ENCODE measurements around the gene GJC2. TPM values are rescaled to one million over a fixed set of nuclear protein-coding genes. Genes with fewer than 3 reads are reported as not detected.

GJC2 gene
- total RNA-seq, 1 experiment from 2014 or later, result 1.6 TPM

- no peak overlapping the region for H2BK15ac ChIP-seq (ENCODE audit: low read depth, low read length)
- H3K27ac Mint-ChIP-seq, result no peak overlapping the region
- H2AK5ac ChIP-seq (ENCODE audit: insufficient read length, low read length), result no peak overlapping the region
- no peak overlapping the region for H3K4me3 Mint-ChIP-seq
- no peak overlapping the region for H3K4me2 ChIP-seq (ENCODE audit: insufficient read depth, insufficient read length, low read length)
- H3K36me3 Mint-ChIP-seq (ENCODE audit: insufficient read depth in 1 of 3, low read depth in 3 of 3), result no peaks in the 10 kb centered on the region
- H4K8ac ChIP-seq (replicated peaks; ENCODE audit: insufficient read length, low read depth, low read length), result no peak overlapping the region
- no peaks in the 10 kb centered on the region for H3K23me2 ChIP-seq (ENCODE audit: insufficient read length, low read depth, low read length, poor library complexity, severe bottlenecking)
- no peak overlapping the region for H2BK120ac ChIP-seq (ENCODE audit: low read depth, low read length, poor library complexity, severe bottlenecking)
- H3K56ac ChIP-seq (ENCODE audit: insufficient read length, low read depth, low read length), result no peak overlapping the region
- H3K9me3 ChIP-seq (ENCODE audit: control insufficient read depth, low read depth, low read length), result no peaks in the 10 kb centered on the region
- no peaks in the 10 kb centered on the region for H3K4me1 ChIP-seq (ENCODE audit: insufficient read depth, low read length)
- no peak for DNase-seq
- H4K5ac ChIP-seq (ENCODE audit: insufficient read length, low read depth, low read length), result no peak overlapping the region
- no peak overlapping the region for H2BK5ac ChIP-seq (ENCODE audit: insufficient read length, low read length)
- no peak overlapping the region for H3K23ac ChIP-seq (ENCODE audit: insufficient read length, low read depth, low read length)
- peaks cover 69% of the 10 kb centered on the region for H3K27me3 Mint-ChIP-seq (ENCODE audit: low read depth)
- no peak overlapping the region for H3K14ac ChIP-seq (ENCODE audit: insufficient read depth, low read length)
- H3K18ac ChIP-seq (ENCODE audit: insufficient read length, low read depth, low read length), result no peak overlapping the region
- H2BK12ac ChIP-seq (ENCODE audit: insufficient read length, low read depth, low read length), result no peak overlapping the region
- H3K9me3 Mint-ChIP-seq, result peaks cover 17 to 20% of the 10 kb centered on the region in 2 experiments
- peaks cover 2% of the 10 kb centered on the region; the same call in 1 of the 2 replicates for H3K27me3 ChIP-seq (ENCODE audit: insufficient read depth, low read length)
- H3K27ac ChIP-seq (ENCODE audit: insufficient read length, low read depth, low read length), result no peak overlapping the region
- TF ChIP-seq CTCF (conservative IDR thresholded peaks at IDR 0.05), result no peak
- no peaks in the 10 kb centered on the region for H3K79me1 ChIP-seq (ENCODE audit: insufficient read depth, low read depth, low read length, poor library complexity, severe bottlenecking)
- H2AFZ ChIP-seq (ENCODE audit: low read length), result no peak overlapping the region
- 0 out of 4 replicates have a peak, but pooled peaks cover 0 to 3% of the 10 kb centered on the region in 2 experiments for H3K4me1 Mint-ChIP-seq
- no peaks in the 10 kb centered on the region for H4K20me1 ChIP-seq (ENCODE audit: control insufficient read depth, insufficient read depth, insufficient read length)
- H3T11ph ChIP-seq (ENCODE audit: low read length), result no peak overlapping the region
- no peaks in the 10 kb centered on the region for H3K79me2 ChIP-seq (ENCODE audit: insufficient read depth, low read length)
- H2BK20ac ChIP-seq (ENCODE audit: low read depth, low read length, poor library complexity, severe bottlenecking), result no peak overlapping the region
- WGBS (ENCODE audit: extremely low coverage, insufficient read length, low lambda C conversion rate), result no CpG with 5 or more reads among the region's 2 CpGs
- no peak overlapping the region for H4K91ac ChIP-seq (ENCODE audit: insufficient read length, low read depth, low read length)
- H3K4ac ChIP-seq (ENCODE audit: low read depth, low read length), result no peak overlapping the region
- H3K9ac ChIP-seq (ENCODE audit: extremely low read depth, insufficient read length, low read length), result no peak overlapping the region
Measured at GRCh38 chr1:228123505-228123904, 26.2 kb upstream of the GJC2 start.

All from H9 (cell line).